Bronchial epithelial cell (primary cell): ENCODE data around the gene EPHA4. TPM values are rescaled to one million over a fixed set of nuclear protein-coding genes. Genes with fewer than 3 reads are reported as not detected.
A peak's percentile ranks its signal among the peaks of the same experiment; 100 is the strongest.

Experiments used
- DNase-seq: peaks from one replicate; pipeline ENCODE4 v3.0.0-alpha.2; 2010; ENCODE audit warnings: low read depth
- FAIRE-seq: peaks from 2 replicates; lab custom pipeline; 2011; peaks lifted over from hg19 to GRCh38; lab: Jason Lieb, UNC
- H3K27me3 ChIP-seq: 2 replicates; pipeline ENCODE4 v1.5.1; 2011; ENCODE audit warnings: low read length; ENCODE audit not compliant: control insufficient read depth, insufficient read depth
- H3K36me3 ChIP-seq: 2 replicates; pipeline ENCODE4 v1.5.1; 2011; ENCODE audit warnings: low read length; ENCODE audit not compliant: control insufficient read depth, insufficient read depth
- H3K4me3 ChIP-seq: 2 replicates; pipeline ENCODE4 v1.5.1; 2011; ENCODE audit warnings: mild to moderate bottlenecking, low read depth, low read length, control low read depth
- total RNA-seq: library from RNA; depleted of rRNA; stranded (reverse); fragments of >200 nt; gene quantifications from 2 replicates; pipeline ENCODE4 v1.2.1, GENCODE V29; 2014
- TF ChIP-seq, protein P1 (sequence below): IDR thresholded peaks from 2 replicates; pipeline ENCODE4 v1.5.1; 2011; ENCODE audit warnings: mild to moderate bottlenecking, moderate library complexity, low read length, control low read depth, inconsistent platforms; ENCODE audit not compliant: insufficient read depth, severe bottlenecking

EPHA4 gene
- total RNA-seq, 1 donor from 2014 or later = 6.1 TPM

DNA sequence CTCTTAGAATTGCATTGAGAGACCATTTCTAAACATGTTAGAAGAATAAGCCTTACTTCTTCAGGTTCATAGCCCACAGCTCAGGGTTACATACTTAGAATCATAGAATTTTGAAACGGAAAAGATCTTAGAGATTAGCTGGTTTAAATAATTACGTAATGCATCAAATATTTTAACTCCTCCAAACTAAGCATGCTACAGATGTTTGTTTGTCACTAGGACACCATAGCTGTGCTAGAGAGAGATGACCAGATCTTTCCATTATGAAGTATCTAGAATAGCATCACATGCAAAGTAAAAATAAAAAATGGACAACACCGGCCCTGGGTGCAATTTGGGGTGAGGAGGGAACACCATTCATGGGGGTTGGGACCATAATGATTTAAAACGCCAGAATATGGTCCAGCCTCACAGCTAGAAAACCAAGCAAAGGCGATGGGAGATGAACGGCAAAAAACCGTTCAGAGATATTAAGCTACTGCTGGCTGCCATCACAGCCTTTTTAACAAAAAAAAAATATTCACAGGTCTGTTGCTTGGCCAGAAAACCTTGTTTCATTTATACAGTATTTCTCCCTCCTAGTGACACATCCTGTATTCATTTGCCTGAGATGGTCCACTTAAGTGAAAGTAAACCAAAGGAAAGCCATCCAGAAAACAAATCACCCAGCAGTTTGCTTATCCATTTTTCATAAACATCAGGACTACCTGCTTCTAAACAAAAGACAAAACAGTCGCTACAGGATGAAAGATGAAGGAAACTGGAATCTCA lies 94.2 kb downstream of the EPHA4 start:
- no peak for DNase-seq
- Histone ChIP-seq H3K4me3 (no peak overlapping the region), H3K36me3 (no peaks in the 10 kb centered on the region), H3K27me3 (no peaks in the 10 kb centered on the region)
- FAIRE-seq = no peak
- TF ChIP-seq, protein P1, sequence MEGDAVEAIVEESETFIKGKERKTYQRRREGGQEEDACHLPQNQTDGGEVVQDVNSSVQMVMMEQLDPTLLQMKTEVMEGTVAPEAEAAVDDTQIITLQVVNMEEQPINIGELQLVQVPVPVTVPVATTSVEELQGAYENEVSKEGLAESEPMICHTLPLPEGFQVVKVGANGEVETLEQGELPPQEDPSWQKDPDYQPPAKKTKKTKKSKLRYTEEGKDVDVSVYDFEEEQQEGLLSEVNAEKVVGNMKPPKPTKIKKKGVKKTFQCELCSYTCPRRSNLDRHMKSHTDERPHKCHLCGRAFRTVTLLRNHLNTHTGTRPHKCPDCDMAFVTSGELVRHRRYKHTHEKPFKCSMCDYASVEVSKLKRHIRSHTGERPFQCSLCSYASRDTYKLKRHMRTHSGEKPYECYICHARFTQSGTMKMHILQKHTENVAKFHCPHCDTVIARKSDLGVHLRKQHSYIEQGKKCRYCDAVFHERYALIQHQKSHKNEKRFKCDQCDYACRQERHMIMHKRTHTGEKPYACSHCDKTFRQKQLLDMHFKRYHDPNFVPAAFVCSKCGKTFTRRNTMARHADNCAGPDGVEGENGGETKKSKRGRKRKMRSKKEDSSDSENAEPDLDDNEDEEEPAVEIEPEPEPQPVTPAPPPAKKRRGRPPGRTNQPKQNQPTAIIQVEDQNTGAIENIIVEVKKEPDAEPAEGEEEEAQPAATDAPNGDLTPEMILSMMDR = no peak

DNA sequence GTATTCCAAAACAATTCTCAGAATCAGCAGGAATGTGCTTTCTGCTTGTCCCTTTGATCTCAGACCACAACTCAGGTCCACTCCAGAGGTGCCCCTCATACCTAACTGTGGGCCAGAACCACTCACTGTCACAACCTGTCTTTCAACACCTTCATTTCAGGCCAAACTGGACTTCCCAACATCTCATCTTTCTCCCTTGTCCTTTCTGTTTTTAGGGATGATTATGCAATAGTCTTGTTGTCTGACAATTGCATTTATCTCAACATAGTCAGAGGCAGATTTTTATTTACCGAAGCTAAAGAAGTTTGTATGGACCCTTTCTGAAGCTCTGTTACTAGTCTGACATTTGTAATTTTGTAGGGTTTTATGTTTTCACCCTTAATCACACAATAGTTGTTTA lies 95.9 kb downstream of the EPHA4 start:
- H3K27me3 ChIP-seq = no peaks in the 10 kb centered on the region
- no peaks in the 10 kb centered on the region for H3K36me3 ChIP-seq
- DNase-seq (no peak), FAIRE-seq (no peak)
- TF ChIP-seq, protein P1 = no peak
- H3K4me3 ChIP-seq = no peak overlapping the region

DNA sequence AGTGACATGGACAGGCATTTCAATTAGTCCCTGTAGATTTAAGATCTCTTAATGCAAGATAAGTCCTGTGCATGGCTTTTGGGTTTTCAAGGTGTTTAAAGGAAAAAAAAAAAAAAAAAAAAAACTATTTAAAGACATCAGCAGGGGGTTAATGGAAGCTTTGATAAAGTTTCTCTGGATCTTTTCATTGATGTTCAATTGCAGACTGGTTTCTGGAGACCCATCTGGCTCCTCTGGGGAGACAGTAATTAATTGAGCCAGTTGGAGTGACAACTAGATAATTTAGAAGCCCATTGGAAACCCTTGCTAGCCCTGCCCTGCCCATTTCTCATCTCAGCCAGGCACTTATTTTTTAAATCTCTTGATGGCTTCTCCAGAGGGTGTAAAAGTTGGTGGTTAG lies 98.7 kb downstream of the EPHA4 start:
- DNase-seq = no peak
- Histone ChIP-seq H3K4me3 (no peak overlapping the region), H3K27me3 (no peaks in the 10 kb centered on the region), H3K36me3 (no peaks in the 10 kb centered on the region)
- no peak for FAIRE-seq
- TF ChIP-seq, protein P1 = no peak

DNA sequence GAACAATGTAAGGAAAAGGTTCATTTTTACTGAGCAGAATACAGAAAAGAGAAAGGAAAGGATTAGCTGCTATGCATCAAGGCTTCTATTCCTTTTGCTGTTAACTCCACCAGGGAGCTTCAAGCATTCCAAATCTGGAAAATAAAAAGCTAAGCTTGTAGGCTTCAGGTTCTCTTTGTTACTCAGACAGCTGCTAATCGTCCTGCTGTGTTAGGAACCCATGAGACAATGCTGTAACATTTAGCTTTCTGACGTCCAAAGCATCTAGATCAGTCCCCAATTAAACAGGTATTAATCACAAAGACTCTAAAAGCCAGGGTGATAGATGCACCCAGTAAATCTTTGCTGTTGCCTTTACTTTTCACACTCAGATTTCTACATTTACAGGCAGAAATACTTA lies 103.8 kb downstream of the EPHA4 start:
- FAIRE-seq = no peak
- TF ChIP-seq, protein P1 = no peak

DNA sequence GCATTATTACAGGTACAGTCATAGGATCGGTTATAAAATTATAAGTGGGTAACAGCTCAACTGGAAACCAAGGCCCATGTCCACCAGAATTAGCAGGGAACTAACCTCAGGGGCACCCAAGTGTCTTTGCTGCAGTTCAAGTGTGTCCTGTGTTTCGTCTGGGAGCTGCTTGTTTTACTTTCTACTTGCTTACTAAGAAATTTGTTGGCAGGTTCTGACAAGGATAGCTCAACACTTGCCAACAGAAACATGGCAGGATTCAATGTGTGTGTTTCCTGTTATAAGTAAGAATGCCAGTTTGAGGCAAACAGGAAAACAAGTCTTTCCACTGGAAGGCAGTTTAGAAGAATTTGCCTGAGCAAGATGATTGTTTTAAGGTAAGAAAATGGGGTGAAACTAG lies 104.5 kb downstream of the EPHA4 start:
- Histone ChIP-seq H3K36me3 (no peaks in the 10 kb centered on the region), H3K4me3 (no peak overlapping the region), H3K27me3 (no peaks in the 10 kb centered on the region)
- TF ChIP-seq, protein P1 = no peak
- DNase-seq (peak; percentile 79), FAIRE-seq (peak; percentile 36)

More for the DNA sequence above, 103.8 kb downstream of the EPHA4 start:
- no peaks in the 10 kb centered on the region for H3K36me3 ChIP-seq
- H3K27me3 ChIP-seq = no peaks in the 10 kb centered on the region
- no peak overlapping the region for H3K4me3 ChIP-seq
- no peak for DNase-seq

DNA sequence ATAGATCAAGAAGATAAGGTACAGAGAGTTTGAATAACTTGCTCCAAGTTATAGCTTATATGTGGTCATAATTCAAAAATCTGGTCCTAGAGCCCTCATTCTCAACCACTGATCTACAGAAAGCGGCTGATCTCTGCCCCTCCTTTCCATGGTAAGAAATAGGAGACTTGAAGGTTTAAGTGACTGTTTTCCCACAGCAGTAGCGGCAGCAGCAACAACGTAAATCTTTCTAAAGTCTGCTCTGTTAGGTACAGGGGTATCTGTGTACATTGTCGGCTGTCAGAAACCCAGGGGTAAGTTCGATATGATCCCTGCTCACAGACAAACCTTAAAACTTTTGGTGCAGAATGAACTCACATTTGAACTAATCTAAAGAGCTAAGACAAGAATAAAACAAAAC lies 105.4 kb downstream of the EPHA4 start:
- DNase-seq = no peak
- TF ChIP-seq, protein P1 = no peak
- no peak for FAIRE-seq
- H3K27me3 ChIP-seq = no peaks in the 10 kb centered on the region
- H3K36me3 ChIP-seq = no peaks in the 10 kb centered on the region
- no peak overlapping the region for H3K4me3 ChIP-seq
